HG03457 (cell line): ENCODE results near the gene PRSS53.
"Not testable (repeated sequence)": the region's sequence is repeated elsewhere in the genome, so short reads cannot be mapped to it uniquely, and the experiment has no call there.

Experiments
- ATAC-seq: cut with Tn5 transposase; IDR thresholded peaks from one replicate; pipeline ENCODE4 v1.9.1; 2021; ENCODE audit warnings: moderate number of reproducible peaks; ENCODE audit not compliant: unreplicated experiment

PRSS53 gene

DNA sequence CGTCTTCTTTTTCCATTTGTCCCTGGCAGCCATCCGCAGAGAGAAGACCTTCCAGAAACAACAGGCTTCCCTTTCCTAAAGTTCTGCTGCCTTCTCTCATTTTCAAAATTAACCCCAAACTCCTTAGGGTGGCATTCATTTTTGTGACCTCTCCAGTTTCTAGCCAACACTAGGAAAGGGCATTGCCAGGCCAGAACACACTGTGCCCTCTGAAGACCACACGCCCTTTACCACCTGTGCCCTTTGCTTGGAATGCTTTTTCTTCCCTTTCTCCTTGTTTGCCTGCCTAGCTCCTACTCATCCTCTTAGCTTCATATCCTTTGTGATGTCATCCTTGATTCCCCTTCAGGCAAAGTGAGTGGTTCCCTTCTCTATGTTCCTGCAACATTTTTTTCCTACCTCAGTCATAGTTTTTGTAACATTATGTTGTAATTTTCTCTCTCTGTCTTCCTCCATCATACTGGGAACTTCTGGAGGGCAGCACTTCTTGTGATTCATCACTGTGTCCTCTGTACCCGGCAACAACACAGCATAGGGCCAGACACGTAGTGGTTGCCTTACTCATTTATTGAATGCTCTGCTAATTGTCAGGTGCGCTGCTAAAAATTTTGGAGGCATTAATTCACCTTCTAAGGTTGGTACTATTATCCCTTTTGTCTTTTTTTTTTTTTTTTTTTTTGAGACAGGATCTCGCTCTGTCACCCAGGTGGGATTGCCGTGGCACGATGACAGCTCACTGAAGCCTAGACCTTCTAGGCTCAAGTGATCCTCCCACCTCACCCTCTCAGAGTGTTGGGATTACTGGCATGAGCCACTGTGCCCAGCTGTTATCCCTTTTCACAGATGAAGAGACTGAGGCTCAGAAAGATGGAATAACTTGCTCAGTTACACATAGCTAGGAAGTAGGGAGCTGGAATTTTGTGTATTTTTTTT is 29.7 kb upstream of the PRSS53 start:
- no peak for ATAC-seq

DNA sequence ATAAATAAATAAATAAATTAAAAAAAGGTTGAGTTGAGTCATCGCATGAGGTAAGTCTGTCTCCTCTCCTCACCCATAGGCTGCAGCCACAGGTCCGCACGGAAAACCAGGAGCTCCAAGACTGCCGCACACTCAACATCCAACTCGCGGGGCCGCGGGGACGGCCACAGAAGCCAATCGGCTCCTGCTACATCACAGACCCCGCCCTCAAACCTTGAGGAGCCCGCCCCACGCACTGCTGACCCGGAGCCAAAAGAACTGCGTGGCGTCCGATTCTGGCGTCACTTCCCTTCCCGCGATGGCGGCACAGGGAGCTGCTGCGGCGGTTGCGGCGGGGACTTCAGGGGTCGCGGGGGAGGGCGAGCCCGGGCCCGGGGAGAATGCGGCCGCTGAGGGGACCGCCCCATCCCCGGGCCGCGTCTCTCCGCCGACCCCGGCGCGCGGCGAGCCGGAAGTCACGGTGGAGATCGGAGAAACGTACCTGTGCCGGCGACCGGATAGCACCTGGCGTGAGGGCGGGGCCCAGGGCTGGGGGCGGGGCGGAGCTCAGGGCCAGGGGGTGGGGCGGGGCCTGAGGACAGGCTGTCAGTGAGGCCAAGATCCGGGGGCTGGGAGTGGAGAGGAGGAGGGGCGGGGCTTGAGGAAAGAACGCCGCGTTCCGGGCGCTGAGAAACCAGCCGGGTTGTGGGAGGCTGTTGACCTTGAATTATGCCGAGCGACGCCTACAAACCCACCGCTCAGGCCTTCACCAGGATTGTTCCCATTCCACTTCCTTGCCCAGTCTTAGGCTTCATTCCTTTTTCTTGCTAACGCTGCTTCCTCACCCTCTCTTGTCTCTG is 28.9 kb upstream of the PRSS53 start, which contains the start of gene KAT8:
KAT8 (plus strand) TSS at position 281 of the 839 bp plus-strand sequence; CDS start at position 299, 18 bp downstream.
- peak; percentile 68 for ATAC-seq

DNA sequence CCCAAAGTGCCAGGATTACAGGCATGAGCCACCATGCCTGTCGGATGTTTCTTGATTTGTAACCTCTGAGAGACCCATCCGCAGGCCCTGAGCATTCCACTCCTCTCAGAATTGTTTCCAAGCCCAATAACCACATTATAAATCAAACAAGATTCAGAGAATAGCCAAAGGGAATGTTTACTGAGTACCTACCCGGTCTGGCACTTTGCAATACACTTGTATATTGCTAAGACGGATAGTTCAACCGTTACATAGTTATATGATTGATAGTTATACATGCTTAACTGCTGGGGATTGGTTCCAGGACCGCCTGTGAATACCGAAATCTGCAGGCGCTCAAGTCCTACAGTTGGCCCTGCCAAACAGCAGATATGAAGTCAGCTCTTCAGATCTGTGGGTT is 25.7 kb upstream of the PRSS53 start:
- ATAC-seq: no peak

DNA sequence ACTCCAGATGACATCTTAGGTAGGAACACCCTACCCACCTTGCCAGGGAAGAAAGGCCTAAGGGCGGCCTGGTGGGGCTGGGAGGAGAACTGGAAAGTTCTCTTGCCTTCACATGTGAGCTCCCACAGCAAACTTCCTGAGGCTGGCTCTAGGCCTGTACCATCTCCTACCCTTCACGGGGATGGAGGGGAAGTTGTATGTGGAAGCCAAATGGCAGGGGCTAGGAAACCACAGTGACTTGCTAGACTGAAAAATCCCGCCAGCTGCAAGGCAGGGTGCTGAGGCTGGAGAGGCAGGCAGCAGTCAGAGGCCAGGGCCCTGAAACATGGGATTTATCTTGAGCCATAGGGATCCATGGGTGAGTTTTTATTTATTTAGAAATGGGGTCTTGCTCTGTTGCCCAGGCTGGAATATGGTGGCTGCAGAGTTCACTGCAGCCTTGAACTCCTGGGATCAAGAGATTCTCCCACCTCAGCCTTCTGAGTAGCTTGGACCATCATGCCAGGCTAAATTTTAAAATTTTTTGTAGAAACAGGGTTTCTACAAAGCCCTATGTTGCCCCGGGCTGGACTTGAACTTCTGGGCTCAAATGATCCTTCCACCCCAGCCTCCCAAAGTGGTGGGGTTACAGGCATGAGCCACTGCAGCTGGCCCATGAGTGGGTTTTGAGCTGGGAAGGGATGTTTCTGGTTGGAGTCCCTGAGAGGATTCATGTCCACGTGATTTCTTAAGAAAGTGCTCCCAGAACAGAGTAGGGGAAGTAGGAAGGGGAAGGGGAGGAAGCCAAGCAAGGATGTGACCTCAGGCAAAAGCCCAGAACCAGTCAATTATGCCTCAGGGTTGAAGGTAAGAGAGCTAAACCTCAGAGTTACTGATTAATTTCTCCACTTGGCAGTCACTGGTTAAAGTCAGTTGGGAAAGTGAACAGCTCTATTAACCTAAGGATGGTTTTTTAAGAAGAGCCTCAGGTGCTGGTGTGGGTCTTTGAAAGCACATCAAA is 24.7 kb upstream of the PRSS53 start:
- no peak for ATAC-seq

DNA sequence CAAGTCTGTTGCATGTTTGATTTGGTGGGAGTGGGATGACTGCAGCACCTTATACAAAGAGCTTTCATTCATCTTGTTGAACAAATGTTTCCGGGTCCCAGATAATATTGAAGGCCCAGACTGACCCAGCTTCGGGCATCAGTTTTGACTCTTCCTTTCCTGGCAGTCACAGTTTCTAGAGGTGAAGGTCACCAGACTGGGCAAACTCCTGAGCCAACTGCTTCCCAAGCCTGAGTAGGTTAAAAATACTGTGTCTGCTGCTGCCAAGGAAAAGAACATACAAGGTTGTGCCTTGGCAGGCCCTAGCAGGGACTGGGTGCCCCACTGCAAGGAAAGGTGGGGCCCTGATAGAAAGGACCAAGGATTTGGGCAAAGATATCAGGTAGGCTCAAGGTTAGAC is 24.0 kb upstream of the PRSS53 start:
- ATAC-seq: no peak

DNA sequence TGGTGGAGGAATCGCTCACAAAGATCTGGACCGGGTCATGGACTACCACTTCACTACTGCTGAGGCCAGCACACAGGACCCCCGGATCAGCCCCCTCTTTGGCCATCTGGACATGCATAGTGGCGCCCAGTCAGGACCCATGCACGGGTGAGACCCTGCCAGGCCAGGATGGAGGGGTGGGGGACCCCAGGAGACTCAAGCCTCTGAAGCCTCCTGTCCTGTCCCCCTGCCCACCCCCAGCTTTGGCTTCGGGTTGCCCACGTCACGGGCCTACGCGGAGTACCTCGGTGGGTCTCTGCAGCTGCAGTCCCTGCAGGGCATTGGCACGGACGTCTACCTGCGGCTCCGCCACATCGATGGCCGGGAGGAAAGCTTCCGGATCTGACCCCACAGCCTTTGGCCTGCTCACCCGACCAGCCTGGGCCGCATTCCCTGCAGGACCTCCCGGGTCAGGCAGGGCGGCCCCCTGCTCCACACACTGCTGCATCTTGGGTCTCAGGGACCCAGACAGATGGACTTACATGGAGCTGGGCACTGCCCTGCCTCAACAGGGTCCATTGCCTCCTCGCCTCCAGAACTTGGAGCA is 23.2 kb upstream of the PRSS53 start:
- no peak for ATAC-seq

DNA sequence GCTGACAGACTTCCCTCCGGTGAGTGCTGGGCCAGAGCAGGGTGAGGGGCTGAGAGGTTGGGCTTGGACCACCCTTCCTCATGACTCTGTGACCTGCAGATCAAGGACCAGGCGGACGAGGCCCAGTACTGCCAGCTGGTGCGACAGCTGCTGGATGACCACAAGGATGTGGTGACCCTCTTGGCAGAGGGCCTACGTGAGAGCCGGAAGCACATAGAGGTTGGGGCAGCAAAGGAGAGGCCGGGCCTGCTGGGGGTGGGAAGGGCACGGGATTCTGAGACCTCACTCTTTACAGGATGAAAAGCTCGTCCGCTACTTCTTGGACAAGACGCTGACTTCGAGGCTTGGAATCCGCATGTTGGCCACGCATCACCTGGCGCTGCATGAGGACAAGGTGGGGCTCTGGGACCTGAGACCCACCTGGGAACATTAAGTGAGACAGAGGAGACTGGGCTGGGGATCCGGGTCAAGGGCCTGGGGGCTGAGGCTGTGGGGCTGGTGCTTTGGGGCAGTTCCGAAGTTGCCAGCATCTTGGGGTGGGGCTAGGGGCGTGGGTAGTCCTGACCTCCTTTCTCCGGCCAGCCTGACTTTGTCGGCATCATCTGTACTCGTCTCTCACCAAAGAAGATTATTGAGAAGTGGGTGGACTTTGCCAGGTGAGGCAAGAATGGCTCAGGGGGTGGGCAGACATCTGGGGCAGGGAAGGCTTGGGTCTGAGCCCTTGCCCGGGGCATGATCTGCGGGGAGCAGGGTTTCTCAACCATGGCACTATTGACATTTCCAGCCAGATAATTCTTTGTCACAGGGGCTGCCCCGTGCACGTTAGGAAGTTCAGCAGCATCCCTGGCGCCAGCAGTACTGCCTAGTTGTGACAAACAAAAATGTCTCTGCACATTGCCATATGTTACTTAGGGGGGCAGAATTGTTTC is 21.6 kb upstream of the PRSS53 start:
- no peak for ATAC-seq

DNA sequence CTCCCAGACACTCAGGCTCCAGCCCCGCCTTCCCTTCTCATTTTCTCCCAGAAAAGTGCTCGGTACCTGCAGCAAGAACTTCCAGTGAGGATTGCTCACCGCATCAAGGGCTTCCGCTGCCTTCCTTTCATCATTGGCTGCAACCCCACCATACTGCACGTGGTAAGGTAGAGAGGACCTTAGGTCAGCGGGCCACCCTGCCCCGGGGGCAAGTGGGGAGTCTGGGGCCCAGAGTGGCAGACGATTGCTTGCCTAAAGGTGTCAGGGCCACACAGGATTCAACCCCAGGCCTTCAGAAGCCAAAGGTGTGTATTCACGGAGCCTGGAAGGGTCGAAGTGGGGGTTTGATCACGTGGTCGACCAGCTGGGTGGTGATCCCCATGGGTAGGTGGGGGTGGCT is 20.9 kb upstream of the PRSS53 start:
- ATAC-seq: no peak

DNA sequence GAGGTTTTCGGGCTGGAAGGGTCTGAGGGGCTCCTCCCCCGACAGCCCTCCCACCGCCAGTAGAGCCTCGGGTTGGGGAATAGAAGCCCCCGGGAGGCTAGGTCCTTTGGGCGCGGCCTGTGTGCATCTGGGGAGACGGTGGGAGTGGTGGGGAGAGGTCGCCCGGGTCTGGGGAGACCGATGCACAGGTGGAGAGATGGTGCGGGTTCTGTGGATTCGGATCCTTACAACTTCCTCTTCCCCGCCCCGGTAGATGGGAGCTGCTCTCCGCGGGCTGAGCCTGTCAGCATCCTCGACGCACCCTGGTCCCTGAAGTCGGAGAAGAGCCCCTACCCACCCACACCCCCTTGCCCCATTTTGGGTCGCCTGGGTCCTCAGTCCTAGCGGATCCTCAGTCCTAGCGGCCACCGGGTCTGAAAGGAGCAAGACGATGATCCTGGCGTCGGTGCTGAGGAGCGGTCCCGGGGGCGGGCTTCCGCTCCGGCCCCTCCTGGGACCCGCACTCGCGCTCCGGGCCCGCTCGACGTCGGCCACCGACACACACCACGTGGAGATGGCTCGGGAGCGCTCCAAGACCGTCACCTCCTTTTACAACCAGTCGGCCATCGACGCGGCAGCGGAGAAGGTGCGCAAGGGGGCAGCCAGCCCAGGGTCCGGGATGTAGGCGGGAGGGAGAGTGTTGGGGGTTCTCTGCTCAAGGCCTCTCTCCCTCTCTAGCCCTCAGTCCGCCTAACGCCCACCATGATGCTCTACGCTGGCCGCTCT is 20.2 kb upstream of the PRSS53 start:
- ATAC-seq: no peak

DNA sequence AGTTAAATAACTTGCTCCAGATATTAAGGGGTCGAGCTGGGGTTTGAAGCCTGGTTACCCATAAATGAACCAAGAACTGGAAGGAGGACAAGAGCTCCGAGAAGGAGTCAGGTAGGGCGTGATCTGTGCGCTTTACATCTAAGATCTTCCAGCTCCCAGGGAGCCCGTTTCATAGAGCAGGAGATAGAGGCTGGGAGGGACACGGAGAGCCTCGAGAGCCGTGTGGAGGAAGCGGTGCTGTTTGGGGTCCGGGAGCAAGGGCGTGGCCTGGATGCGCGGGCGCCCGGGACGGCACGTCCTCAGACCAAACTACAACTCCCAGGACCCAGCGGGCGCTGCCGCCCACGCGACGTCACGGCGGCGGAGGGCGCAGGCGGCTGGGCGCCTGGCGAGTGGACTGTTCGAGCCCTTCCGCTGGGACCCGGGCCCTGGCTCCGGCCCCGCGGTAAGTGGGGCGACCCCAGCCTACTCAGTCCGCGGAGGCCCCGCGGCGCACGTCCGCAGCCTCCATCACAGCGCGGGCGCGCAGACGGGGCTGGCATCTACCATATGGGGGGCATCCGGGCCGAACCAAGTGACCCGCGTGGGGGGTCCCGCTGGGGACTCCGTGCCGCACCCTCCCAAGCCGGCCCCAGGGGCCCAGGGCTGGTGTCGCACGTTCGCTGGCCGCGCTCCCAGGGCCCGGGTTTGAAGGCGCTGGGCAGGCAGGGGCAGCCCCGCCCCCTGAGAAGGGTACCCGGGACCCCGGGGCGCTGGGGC is 19.5 kb upstream of the PRSS53 start, which contains the start of gene BCKDK:
BCKDK (plus strand) TSS at position 352 of the 759 bp plus-strand sequence. CDS start 838 bp downstream, outside the sequence.
- peak; percentile 77 for ATAC-seq

DNA sequence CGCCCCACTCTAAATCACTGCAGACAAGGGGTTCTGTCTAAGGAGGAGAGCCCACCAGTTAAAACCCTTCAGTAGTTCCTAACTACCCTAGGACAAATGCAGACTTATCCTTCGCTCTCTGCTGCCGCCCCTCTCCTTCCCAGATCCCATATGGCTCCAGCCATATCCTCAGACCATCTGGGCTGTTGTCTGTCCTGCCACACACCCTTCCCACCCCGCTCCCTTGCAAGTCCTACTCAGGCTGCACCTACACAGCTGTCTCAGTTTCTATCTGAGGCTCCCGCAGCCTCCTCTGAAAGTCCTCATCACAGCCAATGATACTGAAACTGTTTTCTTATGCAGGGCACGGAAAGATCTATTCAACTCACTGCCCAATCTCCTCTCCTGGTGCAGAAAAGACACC is 18.7 kb upstream of the PRSS53 start:
- ATAC-seq: no peak

DNA sequence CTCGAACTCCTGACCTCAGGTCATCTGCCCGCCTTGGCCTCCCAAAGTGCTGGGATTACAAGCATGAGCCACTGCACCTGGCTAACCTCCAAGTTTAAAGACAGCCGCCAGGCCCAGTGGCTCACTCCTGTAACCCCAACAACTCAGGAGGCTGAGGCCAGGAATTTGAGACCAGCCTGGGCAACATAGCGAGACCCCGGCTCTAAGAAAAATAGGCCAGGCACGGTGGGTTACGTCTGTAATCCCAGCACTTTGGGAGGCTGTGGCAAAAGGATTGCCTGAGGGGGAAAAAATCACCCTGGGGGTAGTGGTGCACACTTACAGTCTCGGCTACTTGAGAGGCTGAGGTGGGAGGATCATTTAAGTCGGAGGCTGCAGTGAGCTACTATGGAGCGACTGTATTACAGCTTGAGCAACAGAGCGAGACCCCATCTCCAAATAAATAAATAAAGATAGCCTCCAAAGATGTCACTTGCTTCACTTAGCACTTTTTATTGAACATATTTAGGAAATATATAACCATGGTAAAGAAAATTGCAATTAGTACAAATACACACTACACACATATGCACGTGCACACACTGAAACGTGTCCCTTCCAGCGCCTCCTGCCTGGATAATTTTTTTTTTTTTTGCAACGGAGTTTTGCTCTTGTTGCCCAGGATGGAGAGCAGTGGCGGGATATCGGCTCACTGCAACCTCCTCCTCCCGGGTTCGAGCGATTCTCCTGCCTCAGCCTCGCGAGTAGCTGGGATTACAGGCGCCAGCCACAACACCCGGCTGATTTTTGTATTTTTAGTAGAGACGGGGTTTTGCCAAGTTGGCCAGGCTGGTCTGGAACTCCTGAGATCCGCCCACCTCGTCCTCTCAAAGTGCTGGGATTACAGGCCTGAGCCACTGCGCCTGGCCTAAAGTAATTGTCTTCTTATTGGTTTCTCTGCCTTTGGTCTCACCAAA is 18.0 kb upstream of the PRSS53 start:
- no peak for ATAC-seq

DNA sequence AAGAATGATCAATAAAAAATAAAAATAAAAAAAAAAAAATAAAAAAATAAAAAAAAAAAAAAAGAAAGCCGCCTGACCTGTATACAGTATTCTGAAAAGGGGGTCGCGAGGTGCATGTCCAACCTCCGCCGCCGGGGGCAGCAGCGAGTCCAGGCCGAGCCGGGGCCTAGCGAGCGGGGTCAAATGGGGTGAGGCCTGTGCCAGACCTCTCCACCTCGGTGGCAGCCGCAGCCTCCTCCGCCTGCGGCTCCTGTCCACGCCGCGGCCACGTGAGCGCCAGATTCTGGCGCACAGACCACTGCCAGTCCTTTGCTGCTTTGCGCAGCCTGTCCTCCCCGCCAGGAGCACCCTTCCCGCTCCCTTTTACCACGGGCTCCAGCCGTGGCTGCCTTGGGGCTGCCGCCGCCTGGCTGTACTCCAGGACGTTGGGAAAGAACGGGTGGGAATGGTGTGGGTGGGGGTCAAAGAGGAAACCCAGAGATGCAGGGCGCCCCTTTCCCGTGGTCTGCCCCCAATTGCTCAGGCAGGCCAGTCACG is 17.0 kb upstream of the PRSS53 start:
- no peak for ATAC-seq

DNA sequence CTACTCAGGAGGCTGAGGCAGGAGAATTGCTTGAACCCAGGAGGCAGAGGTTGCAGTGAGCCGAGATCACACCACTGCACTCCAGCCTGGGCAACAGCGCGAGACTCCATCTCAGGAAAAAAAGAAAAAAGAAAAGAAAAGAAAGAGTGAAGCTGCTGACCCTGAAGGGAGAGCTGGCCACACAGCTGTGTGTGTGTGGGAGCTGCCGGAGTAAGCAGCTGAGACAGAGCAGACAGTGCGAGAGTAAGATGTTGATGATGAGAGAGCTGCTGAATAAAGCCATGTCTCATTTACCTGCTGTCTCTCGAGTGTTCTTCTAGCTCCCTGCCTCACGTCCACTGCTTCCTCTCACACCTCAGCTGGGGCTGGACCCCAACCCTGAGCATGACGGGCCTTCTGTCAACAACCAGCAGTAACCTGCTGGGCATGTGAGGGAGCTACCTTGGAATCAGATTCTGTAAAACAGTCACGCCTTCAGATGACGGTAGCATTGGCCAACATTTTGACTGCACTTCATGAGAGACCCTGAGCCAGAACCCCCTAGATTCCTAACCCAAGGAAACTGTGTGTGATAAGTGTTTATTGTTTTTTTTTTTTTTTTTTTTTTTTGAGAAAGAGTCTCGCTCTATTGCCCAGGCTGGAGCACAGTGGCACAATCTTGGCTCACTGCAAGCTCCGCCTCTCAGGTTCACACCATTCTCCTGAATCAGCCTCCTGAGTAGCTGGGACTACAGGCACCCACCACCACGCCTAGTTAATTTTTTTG is 12.3 kb upstream of the PRSS53 start:
- ATAC-seq: not testable (repeated sequence)

DNA sequence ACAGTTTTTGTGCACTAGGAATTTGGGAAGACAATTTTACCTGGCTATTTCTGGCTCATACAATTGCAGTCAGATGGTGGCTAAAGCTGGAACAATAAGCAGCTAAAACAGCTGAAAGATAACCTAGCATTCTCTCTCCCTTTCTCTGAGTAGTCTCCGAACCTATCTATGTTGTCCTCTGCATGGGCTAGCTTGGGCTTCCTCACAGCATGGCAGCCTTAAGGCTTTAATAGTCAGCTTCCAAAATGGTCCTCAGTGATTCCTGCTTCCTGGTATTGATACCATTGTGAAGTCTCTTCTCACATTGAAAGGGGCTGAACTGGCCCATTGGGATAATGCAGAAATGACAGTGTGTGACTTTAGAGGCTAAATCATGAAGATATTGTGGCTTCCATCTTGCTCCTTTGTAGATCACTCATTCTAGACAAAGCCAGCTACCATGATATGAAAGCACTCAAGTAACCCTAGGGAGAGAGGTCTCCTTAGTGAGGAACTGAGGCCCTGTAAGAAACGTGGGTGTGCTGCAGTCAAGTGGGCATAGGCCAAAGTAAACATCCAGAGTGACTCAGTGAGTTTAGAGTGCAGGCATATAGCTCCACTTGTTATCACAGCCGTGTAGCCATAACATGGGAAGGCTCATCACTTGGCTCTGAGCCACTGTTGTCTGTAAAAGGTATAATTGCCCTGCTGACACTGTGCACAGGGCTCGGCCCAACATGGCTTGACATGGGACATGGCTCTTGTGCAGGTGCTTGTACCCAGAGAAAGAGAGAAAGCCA is 11.3 kb upstream of the PRSS53 start:
- ATAC-seq: no peak
